Adipocyte (in vitro differentiated cells): ENCODE data around the gene ASB2.

Source experiments
- DNase-seq: peaks from one replicate; pipeline ENCODE4 v3.0.0-alpha.2; 2015; ENCODE audit warnings: low read depth
- H3K27me3 ChIP-seq: replicated peaks from 2 replicates; pipeline ENCODE4 v1.7.0; 2013; ENCODE audit warnings: mild to moderate bottlenecking, low read length, moderate library complexity; ENCODE audit not compliant: control insufficient read depth, insufficient read depth
- H3K36me3 ChIP-seq: 2 replicates; pipeline ENCODE4 v1.7.0; 2013; ENCODE audit warnings: low read length, mild to moderate bottlenecking, moderate library complexity; ENCODE audit not compliant: control insufficient read depth, insufficient read depth, severe bottlenecking
- H3K4me1 ChIP-seq: 2 replicates; pipeline ENCODE4 v1.7.0; 2013; ENCODE audit warnings: mild to moderate bottlenecking, low read length, moderate library complexity; ENCODE audit not compliant: control insufficient read depth, insufficient read depth
- H3K4me3 ChIP-seq: 2 replicates; pipeline ENCODE4 v1.7.0; 2013; ENCODE audit warnings: mild to moderate bottlenecking, low read length, moderate library complexity
- H3K9ac ChIP-seq: 2 replicates; pipeline ENCODE4 v1.7.0; 2013; ENCODE audit warnings: mild to moderate bottlenecking, low read length, moderate library complexity
- H3K9me3 ChIP-seq: 2 replicates; pipeline ENCODE4 v1.7.0; 2013; ENCODE audit warnings: mild to moderate bottlenecking, low read length, moderate library complexity; ENCODE audit not compliant: control insufficient read depth

The ASB2 gene

DNA sequence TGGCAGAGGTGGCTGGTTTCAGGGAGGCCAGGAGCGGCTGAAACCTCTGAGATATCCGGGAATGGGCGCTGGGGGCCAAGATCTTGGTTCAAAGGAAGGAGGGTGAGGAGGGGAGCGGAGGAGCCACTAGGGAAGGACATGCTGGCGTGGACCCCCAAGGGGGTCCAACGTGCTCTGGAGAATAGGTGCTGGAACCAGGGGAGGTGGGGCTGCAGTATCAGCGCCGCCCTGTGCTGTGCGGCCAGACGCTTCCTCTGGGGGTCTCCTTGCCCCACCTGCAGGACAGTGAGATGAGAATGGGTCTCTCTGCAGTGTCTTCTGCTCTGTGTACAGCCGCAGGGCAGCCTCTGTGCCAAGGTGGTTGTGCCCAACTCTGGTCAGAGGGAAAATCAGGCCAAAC, 46.7 kb downstream of the ASB2 start:
- Histone ChIP-seq H3K9me3 (no peaks in the 10 kb centered on the region), H3K9ac (no peak overlapping the region), H3K27me3 (peaks cover 36% of the 10 kb centered on the region), H3K4me1 (no peaks in the 10 kb centered on the region), H3K4me3 (no peak overlapping the region), H3K36me3 (no peaks in the 10 kb centered on the region)
- DNase-seq = no peak

DNA sequence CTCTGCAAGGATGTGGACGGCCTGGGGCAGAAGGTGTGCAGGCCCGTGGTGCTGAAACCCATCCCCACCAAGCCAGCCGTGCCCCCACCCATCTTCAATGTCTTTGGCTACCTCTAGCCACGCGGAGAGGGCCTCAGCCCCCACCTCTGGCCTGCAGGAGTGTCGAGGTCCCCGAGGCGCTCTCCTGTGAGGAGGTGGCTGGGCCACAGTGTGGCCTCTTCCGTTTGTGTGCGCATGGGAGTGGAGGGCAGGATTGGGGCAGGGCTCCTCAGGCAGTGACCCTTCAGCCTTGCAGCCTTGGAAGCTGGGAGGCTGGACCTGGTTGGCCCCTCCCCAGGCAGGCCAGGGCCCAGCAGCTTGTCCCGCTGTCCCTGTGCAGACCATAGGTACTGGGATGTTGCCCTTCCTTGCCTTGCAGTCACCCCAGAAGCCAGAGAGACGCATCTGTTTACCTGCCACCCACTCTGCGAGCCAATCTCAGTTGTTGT, 47.3 kb downstream of the ASB2 start:
- H3K36me3 ChIP-seq = no peaks in the 10 kb centered on the region
- H3K4me1 ChIP-seq = no peaks in the 10 kb centered on the region
- no peak for DNase-seq
- H3K4me3 ChIP-seq = no peak overlapping the region
- H3K9ac ChIP-seq = no peak overlapping the region
- no peaks in the 10 kb centered on the region for H3K9me3 ChIP-seq
- peaks cover 30% of the 10 kb centered on the region for H3K27me3 ChIP-seq

DNA sequence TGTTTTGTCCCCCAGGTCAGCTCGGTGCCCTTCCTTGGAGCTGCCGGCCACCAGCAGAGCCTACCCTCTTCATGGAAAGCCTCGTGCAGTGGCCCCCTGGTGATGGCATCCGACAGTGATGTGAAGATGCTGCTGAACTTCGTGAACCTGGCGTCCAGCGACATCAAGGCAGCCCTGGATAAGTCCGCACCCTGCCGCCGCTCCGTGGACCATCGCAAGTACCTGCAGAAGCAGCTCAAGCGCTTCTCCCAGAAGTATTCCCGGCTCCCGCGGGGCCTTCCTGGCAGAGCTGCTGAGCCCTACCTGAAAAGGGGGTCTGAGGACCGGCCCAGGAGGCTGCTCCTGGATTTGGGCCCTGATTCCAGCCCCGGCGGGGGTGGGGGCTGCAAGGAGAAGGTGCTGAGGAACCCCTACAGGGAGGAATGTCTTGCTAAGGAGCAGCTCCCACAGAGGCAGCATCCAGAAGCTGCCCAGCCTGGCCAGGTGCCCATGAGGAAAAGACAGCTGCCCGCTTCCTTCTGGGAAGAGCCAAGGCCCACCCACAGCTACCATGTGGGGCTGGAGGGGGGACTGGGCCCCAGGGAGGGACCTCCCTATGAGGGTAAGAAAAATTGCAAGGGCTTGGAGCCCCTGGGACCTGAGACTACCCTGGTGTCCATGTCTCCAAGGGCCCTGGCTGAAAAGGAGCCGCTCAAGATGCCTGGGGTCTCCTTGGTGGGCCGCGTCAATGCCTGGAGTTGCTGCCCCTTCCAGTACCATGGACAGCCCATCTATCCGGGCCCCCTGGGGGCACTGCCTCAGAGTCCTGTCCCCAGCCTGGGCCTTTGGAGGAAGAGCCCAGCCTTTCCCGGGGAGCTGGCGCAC, 48.0 kb downstream of the ASB2 start:
- Histone ChIP-seq H3K9ac (no peak overlapping the region), H3K36me3 (no peaks in the 10 kb centered on the region), H3K9me3 (no peaks in the 10 kb centered on the region), H3K27me3 (peaks cover 26% of the 10 kb centered on the region), H3K4me1 (no peaks in the 10 kb centered on the region), H3K4me3 (no peak overlapping the region)
- no peak for DNase-seq

GRCh38 chr14:93927800-93928145, 48.6 kb downstream of the ASB2 start:
- no peaks in the 10 kb centered on the region for H3K36me3 ChIP-seq
- no peaks in the 10 kb centered on the region for H3K4me1 ChIP-seq
- H3K9ac ChIP-seq = no peak overlapping the region
- H3K9me3 ChIP-seq = no peaks in the 10 kb centered on the region
- H3K4me3 ChIP-seq = no peak overlapping the region
- peaks cover 24% of the 10 kb centered on the region for H3K27me3 ChIP-seq
- no peak for DNase-seq

- H3K4me1 ChIP-seq = no peaks in the 10 kb centered on the region
- H3K36me3 ChIP-seq = no peaks in the 10 kb centered on the region
- peak; percentile 14 for DNase-seq
- no peak within 1 kb of the TSS for H3K9ac ChIP-seq
- no peaks in the 10 kb centered on the region for H3K9me3 ChIP-seq
- peaks cover 18% of the 10 kb centered on the region for H3K27me3 ChIP-seq
- H3K4me3 ChIP-seq = no peak within 1 kb of the TSS
Observed at GRCh38 chr14:93926873-93927799, 49.2 kb downstream of the ASB2 start, which contains the start of gene FAM181A. Gene FAM181A (plus strand): TSS chr14:93927344. CDS start chr14:93928286, 942 bp downstream.

GRCh38 chr14:93926245-93926872, 50.0 kb downstream of the ASB2 start:
- DNase-seq = no peak
- Histone ChIP-seq H3K4me1 (no peaks in the 10 kb centered on the region), H3K27me3 (peaks cover 12% of the 10 kb centered on the region), H3K9ac (no peak overlapping the region), H3K4me3 (no peak overlapping the region), H3K9me3 (no peaks in the 10 kb centered on the region), H3K36me3 (no peaks in the 10 kb centered on the region)

- DNase-seq = no peak
- Histone ChIP-seq H3K27me3 (peaks cover 7% of the 10 kb centered on the region), H3K36me3 (no peaks in the 10 kb centered on the region), H3K9me3 (no peaks in the 10 kb centered on the region), H3K4me3 (no peak overlapping the region), H3K9ac (no peak overlapping the region), H3K4me1 (no peaks in the 10 kb centered on the region)
Observed at GRCh38 chr14:93925374-93925895, 50.9 kb downstream of the ASB2 start.

DNA sequence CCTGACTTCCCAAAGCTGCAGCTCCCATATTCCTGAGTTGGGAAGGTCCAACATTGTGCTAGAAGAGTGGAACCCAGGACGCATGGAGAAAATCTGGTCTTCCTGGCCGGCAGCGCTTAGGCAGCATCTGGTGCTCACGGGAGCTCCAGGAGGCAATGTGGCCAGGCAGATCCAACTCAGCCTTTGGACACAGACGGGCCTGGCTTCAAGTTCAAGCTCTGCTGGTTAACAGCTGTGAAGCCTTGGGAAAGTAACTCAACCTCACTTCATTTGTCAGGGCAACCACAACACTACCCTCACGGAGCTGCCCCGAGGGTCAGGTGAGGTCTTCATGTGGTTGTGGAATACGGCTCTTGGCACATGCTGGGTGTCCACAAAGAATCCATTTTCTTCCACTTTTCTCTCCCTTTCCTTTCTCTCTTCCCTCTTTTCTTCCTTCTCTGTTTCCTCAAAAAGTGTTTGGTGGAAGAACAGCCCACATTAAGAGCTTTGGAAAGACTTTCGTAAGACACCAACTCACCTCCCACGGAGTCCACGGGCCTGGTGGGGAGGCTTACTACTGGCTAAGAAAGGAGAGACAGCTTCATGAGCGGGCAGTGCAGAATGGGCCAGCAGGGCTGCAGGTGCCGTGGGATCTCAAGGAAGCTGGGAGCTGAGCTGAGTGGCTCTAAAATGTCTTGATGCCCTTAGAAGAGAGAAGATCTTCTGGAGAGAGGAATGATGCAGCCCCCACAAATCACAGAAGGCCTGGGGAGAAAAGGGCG, 51.6 kb downstream of the ASB2 start:
- Histone ChIP-seq H3K27me3 (peaks cover 7% of the 10 kb centered on the region), H3K9me3 (peaks cover 5% of the 10 kb centered on the region), H3K36me3 (no peaks in the 10 kb centered on the region), H3K9ac (no peak overlapping the region), H3K4me1 (no peaks in the 10 kb centered on the region), H3K4me3 (no peak overlapping the region)
- DNase-seq = no peak

GRCh38 chr14:93923626-93924025, 52.7 kb downstream of the ASB2 start:
- no peaks in the 10 kb centered on the region for H3K36me3 ChIP-seq
- no peak for DNase-seq
- H3K9ac ChIP-seq = no peak overlapping the region
- peaks cover 13% of the 10 kb centered on the region for H3K9me3 ChIP-seq
- H3K4me3 ChIP-seq = no peak overlapping the region
- H3K27me3 ChIP-seq = peaks cover 7% of the 10 kb centered on the region
- H3K4me1 ChIP-seq = no peaks in the 10 kb centered on the region

GRCh38 chr14:93921001-93921806, 55.2 kb downstream of the ASB2 start:
- Histone ChIP-seq H3K9ac (no peak overlapping the region), H3K27me3 (peaks cover 8% of the 10 kb centered on the region), H3K9me3 (peaks cover 13% of the 10 kb centered on the region), H3K4me3 (no peak overlapping the region), H3K36me3 (no peaks in the 10 kb centered on the region), H3K4me1 (no peaks in the 10 kb centered on the region)
- no peak for DNase-seq
